HG02798 (cell line): Measurements from ENCODE around the gene MYH7.
"Not testable (repeated sequence)": the region's sequence is repeated elsewhere in the genome, so short reads cannot be mapped to it uniquely, and the experiment has no call there.

Source experiments
- ATAC-seq: cut with Tn5 transposase; IDR thresholded peaks from one replicate; pipeline ENCODE4 v1.9.1; 2021; ENCODE audit warnings: mild to moderate bottlenecking; ENCODE audit not compliant: unreplicated experiment, poor library complexity

Gene MYH7

GRCh38 chr14:23435543-23436326, at the start of gene MYH7:
MYH7 (minus strand) TSS chr14:23435660; CDS start chr14:23433732, 1,928 bp downstream.
- ATAC-seq: no peak

- no peak for ATAC-seq
These were observed 47.9 kb upstream of the MYH7 start for GRCh38 chr14:23483236-23483854.

- no peak for ATAC-seq
These were observed 47.3 kb upstream of the MYH7 start for GRCh38 chr14:23482823-23483148.

- no peak for ATAC-seq
These were observed 46.7 kb upstream of the MYH7 start for GRCh38 chr14:23481979-23482822.

DNA sequence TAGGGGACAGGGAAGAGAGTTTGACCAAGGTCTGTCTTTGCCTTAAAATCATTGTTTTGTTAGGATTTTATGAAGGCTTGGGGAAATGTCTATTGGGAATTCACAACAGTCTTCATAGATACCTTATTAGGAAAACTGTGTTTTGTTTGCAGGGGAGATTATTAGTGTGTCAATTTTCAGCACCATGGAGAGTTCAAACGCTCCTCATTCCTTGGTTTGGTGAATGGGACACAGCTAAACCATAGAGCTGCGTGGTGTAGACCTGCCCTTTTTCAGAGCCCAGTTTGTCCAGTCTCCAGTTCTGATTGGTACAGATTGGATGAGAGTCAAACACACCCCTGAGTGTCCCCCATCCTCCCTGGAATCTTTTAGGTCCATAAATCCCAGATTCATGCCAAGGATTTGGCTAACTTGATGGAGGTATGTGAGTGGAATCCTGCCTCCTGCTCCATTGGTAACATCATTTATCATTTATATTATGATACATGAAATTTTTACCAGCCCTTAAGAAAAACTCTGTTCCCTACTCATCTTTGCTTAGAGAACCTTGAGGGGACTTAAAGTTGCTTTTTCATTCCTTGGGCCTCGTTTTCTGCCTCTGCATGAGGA, 46.0 kb upstream of the MYH7 start:
- no peak for ATAC-seq

DNA sequence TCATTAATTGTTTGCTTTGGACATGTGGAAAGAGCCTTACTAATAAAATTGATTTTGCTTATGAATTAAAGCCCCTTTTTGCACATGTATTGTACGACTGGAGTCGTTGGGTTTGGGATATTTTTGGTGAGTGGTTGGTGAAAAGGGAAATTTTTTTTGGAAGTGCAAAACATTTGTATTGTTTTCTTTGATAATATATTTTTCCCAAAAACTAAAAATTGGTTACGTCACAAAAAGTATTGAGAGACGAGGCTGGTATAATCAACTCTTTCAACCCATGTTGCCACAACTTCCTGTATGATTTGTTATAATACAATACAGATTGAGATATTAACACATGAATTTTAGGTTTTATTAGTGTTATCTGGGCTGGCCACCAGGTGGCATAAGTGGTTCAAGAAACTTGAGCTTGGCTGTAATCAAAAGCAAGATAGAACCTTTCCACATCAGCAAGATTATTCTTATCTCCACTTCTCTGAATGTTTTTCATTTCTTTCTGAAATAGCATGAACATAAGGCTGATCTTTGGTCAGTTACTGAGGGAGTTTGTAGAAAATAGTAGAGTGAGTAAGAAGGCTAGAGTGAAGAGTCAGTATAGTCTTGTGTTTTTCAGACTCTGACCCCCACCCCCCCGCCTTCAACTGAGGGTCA, 42.8 kb upstream of the MYH7 start:
- no peak for ATAC-seq

DNA sequence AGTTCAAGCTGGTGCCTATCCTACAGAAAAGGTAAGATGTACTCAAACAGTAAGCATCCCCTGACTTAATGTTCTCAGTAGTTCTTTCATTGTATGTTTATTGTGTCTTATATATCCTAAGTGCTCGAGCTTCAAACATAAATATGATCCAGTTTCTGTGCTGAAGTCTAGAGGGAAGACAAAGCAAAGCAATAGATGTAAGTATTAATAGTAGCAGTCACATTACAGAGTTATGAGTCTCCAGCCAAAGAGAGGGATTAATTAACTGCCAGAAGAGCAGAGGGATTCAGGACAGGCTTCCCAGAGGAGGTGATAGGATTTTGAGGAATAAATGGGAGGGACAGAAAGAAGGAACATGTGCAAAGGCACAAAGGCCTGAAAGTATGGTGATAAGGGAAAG, 35.5 kb upstream of the MYH7 start:
- ATAC-seq: no peak

DNA sequence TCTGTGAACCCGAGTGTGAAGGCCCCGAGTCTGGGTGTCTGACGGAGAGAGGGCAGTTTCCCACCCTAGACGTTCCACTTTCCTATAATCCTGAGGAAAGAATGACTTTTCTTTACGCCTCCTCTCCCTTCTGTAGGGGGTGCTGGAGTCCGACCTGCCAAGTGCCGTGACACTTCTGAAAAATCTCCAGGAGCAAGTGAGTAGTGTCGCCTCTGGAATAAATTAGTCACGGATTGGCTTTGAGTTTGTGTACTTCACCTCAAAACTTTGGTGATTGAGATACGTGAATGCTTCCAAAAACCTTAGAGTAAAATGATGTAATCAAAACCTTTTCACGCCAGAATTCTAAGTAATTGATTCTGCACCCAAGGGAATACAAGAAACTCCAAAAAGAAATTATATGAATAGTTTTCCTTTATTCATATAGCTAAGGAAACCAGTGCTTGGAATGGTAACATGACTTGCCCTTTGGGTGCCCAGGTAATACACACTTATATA, 34.5 kb upstream of the MYH7 start:
- no peak for ATAC-seq

- ATAC-seq: peak; percentile 96
These were observed 33.9 kb upstream of the MYH7 start, which contains the start of gene NGDN for GRCh38 chr14:23469127-23469905. NGDN (plus strand) TSS chr14:23469703; CDS start chr14:23469716, 13 bp downstream.

DNA sequence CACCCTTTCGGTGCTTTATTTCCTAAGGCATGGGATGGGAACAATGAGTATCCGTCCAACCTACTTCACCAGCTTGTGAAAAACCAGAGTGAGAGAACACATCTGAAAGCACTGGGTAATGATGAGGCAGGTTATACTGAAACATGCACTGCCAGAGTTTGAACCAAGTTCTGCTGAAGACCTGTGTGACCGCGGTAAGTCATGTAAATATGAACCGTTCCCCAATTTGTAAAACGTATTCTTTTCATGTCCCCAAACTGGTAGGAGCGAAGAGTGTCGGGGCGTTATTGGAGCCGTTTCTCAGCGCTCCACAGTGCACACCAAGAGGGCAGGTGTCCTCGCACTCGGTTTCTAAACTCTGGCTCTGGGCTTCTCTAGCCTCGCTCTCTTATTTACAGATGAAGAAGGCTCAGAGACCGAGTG, 33.3 kb upstream of the MYH7 start:
- ATAC-seq: no peak

- no peak for ATAC-seq
These were observed 29.8 kb upstream of the MYH7 start for GRCh38 chr14:23465261-23465660.

- no peak for ATAC-seq
These were observed 29.2 kb upstream of the MYH7 start for GRCh38 chr14:23464700-23465099.

GRCh38 chr14:23460960-23461359, 25.5 kb upstream of the MYH7 start:
- no peak for ATAC-seq

- ATAC-seq: no peak
These were observed 22.4 kb upstream of the MYH7 start for GRCh38 chr14:23457587-23458445.

GRCh38 chr14:23456883-23457586, 21.6 kb upstream of the MYH7 start:
- not testable (repeated sequence) for ATAC-seq

GRCh38 chr14:23454445-23454856, 19.0 kb upstream of the MYH7 start:
- no peak for ATAC-seq

DNA sequence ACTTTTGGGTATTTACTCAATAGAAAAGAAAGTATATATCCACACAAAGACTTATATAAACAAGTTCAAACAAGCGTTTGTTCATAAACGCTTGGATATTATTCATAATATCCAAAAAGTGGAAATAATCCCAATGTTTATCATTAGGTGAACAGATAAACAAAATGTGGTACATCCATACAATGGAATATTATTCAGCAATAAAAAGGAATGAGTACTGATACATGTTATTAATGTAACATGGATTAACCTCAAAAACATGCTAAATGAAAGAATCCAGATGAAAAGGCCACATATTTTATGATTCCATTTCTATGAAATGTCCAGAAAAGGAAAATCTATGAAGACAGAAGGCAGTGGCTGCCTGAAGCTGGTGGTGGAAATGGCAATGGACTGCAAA, 16.8 kb upstream of the MYH7 start:
- no peak for ATAC-seq

DNA sequence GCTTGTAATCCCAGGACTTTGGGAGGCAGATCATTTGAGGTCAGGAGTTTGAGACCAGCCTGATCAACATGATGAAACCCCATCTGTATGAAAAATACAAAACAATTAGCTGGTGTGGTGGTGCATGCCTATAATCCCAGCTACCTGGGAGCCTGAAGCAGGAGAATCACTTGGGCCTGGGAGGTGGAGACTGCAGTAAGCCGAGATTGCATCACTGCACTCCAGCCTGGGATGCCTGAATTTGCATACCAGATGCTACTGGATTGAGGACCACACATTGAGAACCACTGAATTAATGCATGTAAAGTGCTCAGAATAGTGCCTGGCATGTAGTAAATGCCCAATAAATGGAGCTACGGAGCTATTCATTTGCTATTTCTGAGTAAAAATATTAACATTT, 14.9 kb upstream of the MYH7 start:
- no peak for ATAC-seq
